ENCODE data around the gene EME1. TPM values are rescaled to one million over a fixed set of nuclear protein-coding genes. Genes with fewer than 3 reads are reported as not detected.
A peak's percentile ranks its signal among the peaks of the same experiment; 100 is the strongest.
"Not testable (repeated sequence)": the region's sequence is repeated elsewhere in the genome, so short reads cannot be mapped to it uniquely, and the experiment has no call there.

The EME1 gene
- total RNA-seq, 2 experiments from 2014 or later: 0.36 to 0.92 TPM

DNA sequence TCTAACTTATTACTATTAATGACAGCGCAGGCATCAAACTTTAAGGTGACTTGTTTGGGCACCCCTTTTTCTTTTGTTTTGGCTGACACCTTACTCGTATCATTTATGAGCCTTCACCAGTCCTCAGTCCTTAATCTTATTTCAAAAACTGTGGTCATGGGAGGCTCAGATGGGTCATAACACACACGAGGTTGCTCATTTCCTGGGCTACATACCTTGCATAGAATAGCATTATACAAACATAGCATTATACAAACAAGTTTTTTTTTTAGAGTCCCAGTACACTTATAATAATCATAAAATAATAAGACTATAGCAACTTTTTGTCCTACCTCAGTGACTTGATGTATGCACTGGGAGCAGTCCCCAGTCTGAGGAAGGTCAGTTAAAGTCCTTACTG is 41.8 kb downstream of the EME1 start:
- Mint-ChIP-seq H3K4me3 (no peak overlapping the region), H3K4me1 (ENCODE audit: low read depth) (no peaks in the 10 kb centered on the region), H3K27ac (no peak overlapping the region), H3K27me3 (peaks cover 4% of the 10 kb centered on the region), H3K36me3 (ENCODE audit: low read depth) (no peaks in the 10 kb centered on the region), H3K9me3 (peaks cover 2% of the 10 kb centered on the region)
- no peaks in the 10 kb centered on the region for H3K36me3 ChIP-seq (ENCODE audit: insufficient read depth, low read length)
- DNase-seq (no peak), ATAC-seq (ENCODE audit: poor library complexity) (no peak)
- ChIA-PET CTCF (no interaction called here), POLR2A (no interaction called here)
- H3K9me3 ChIP-seq (ENCODE audit: control insufficient read depth in 1 of 2, insufficient read depth in 1 of 2, low read length in 2 of 2): peaks cover 4% of the 10 kb centered on the region in 2 experiments
- H3K27me3 ChIP-seq (ENCODE audit: control insufficient read depth in 1 of 2, insufficient read depth in 2 of 2, low read length in 2 of 2): no peaks in the 10 kb centered on the region
- TF ChIP-seq, protein P1, sequence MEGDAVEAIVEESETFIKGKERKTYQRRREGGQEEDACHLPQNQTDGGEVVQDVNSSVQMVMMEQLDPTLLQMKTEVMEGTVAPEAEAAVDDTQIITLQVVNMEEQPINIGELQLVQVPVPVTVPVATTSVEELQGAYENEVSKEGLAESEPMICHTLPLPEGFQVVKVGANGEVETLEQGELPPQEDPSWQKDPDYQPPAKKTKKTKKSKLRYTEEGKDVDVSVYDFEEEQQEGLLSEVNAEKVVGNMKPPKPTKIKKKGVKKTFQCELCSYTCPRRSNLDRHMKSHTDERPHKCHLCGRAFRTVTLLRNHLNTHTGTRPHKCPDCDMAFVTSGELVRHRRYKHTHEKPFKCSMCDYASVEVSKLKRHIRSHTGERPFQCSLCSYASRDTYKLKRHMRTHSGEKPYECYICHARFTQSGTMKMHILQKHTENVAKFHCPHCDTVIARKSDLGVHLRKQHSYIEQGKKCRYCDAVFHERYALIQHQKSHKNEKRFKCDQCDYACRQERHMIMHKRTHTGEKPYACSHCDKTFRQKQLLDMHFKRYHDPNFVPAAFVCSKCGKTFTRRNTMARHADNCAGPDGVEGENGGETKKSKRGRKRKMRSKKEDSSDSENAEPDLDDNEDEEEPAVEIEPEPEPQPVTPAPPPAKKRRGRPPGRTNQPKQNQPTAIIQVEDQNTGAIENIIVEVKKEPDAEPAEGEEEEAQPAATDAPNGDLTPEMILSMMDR (IDR thresholded peaks at IDR 0.05): no peak
- H3K4me1 ChIP-seq (ENCODE audit: insufficient read depth, low read length): no peaks in the 10 kb centered on the region
- no peak overlapping the region for H3K27ac ChIP-seq (ENCODE audit: low read depth in 1 of 2, low read length in 2 of 2)
- no peak overlapping the region for H3K4me3 ChIP-seq (ENCODE audit: low read length)
- intact Hi-C loops (cut with DNase I, micrococcal nuclease): no loop called here

DNA sequence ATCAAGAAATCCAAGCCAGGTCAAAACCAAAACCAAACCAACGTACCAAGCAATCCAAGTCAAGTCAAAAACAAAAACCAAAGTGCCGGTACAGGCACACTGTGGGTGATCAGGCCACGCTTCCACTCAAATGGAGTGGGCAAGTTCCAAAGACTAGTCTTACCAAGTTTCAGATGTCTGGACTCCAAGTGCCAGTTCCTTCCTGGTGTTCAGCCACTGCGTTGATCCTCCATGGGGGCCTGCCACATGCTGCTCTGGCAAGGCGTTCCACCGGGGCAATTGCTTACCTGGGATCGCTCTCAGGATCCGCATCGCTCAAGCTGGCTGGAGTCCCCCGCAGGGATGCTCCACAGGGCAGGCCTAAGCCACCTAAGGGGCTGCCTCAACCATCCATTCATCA is 46.5 kb downstream of the EME1 start:
- H3K4me3 ChIP-seq (ENCODE audit: low read length); H3K36me3 ChIP-seq (ENCODE audit: insufficient read depth, low read length); H3K36me3 Mint-ChIP-seq (ENCODE audit: low read depth); DNase-seq; H3K9me3 ChIP-seq (ENCODE audit: control insufficient read depth in 1 of 2, insufficient read depth in 1 of 2, low read length in 2 of 2); ATAC-seq (ENCODE audit: poor library complexity); H3K27me3 Mint-ChIP-seq; intact Hi-C loops (cut with DNase I, micrococcal nuclease); H3K9me3 Mint-ChIP-seq; H3K27ac Mint-ChIP-seq; CTCF ChIA-PET; H3K27ac ChIP-seq (ENCODE audit: low read depth in 1 of 2, low read length in 2 of 2); H3K27me3 ChIP-seq (ENCODE audit: control insufficient read depth in 1 of 2, insufficient read depth in 2 of 2, low read length in 2 of 2): not testable (repeated sequence)
- H3K4me1 ChIP-seq (ENCODE audit: insufficient read depth, low read length): peaks cover 10% of the 10 kb centered on the region
- H3K4me1 Mint-ChIP-seq (ENCODE audit: low read depth): peaks cover 19% of the 10 kb centered on the region
- POLR2A ChIA-PET: interaction anchor here (2.7 kb wide), 1 partner anchor 22 kb away, joined by 16 read pairs; the partner anchor contains the start of gene LRRC59
- peak overlapping the region; percentile 65 for H3K4me3 Mint-ChIP-seq

DNA sequence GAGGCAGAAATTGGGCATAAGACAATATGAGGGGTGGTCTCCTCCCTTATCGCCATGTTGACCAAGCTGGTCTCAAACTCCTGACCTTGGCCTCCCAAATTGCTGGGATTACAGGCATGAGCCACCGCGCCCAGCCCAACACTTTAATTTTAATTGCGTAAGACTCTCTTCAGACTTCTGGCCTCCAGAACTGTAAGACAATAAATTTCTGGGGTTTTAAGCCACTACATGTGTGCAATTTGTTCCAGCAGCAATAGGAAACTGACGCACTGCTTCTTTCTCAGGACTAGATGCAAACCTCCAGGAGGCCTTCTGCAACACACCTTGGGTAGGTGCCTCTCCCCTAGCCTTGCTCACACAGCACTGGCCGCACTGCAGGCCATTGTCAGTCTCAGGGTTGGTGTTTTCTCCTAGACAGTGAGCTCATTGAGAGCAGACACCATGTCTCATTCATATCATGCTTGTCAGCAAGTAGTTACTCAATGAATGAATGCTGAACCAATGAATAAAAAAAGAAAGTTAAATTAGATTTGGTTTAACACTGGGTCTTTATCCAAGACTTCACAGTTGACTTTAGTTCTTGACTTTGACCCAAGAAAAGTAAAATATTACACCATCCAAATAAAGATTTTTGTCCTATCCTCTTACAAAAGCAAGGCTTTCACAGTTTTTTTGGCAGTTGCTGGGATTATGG is 47.5 kb downstream of the EME1 start:
- Mint-ChIP-seq H3K4me3 (peak overlapping the region; percentile 20), H3K27me3 (no peaks in the 10 kb centered on the region), H3K9me3 (peaks cover 2% of the 10 kb centered on the region), H3K4me1 (ENCODE audit: low read depth) (peaks cover 26% of the 10 kb centered on the region), H3K27ac (peak overlapping the region; percentile 91), H3K36me3 (ENCODE audit: low read depth) (peaks cover 5% of the 10 kb centered on the region)
- Histone ChIP-seq H3K27ac (ENCODE audit: low read depth in 1 of 2, low read length in 2 of 2) (peak overlapping the region in 1 of 2 donors; percentile 71), H3K4me1 (ENCODE audit: insufficient read depth, low read length) (peaks cover 19% of the 10 kb centered on the region), H3K27me3 (ENCODE audit: control insufficient read depth in 1 of 2, insufficient read depth in 2 of 2, low read length in 2 of 2) (no peaks in the 10 kb centered on the region), H3K36me3 (ENCODE audit: insufficient read depth, low read length) (no peaks in the 10 kb centered on the region), H3K4me3 (ENCODE audit: low read length) (no peak overlapping the region), H3K9me3 (ENCODE audit: control insufficient read depth in 1 of 2, insufficient read depth in 1 of 2, low read length in 2 of 2) (peaks cover 4% of the 10 kb centered on the region in 2 experiments)
- intact Hi-C loops (cut with DNase I, micrococcal nuclease): loop anchor here in 1 of 2 experiments (5.0 kb wide), 1 partner anchor 137 kb away; no protein-coding TSS in a partner anchor
- ChIA-PET POLR2A (interaction anchor here (2.7 kb wide), 1 partner anchor 23 kb away, joined by 16 read pairs; the partner anchor contains the start of gene LRRC59), CTCF (interaction anchor here (1.1 to 2.1 kb wide), 2 partner anchors 23 to 30 kb away, joined by 4 to 14 read pairs; partner anchors contain the start of gene LRRC59)
- no peak for ATAC-seq (ENCODE audit: poor library complexity)
- TF ChIP-seq, protein P1 (IDR thresholded peaks at IDR 0.05): no peak
- no peak for DNase-seq

Measured in CD4-positive, alpha-beta T cell (primary cell).